ENCODE results near the gene SMIM23.

Gene SMIM23

DNA sequence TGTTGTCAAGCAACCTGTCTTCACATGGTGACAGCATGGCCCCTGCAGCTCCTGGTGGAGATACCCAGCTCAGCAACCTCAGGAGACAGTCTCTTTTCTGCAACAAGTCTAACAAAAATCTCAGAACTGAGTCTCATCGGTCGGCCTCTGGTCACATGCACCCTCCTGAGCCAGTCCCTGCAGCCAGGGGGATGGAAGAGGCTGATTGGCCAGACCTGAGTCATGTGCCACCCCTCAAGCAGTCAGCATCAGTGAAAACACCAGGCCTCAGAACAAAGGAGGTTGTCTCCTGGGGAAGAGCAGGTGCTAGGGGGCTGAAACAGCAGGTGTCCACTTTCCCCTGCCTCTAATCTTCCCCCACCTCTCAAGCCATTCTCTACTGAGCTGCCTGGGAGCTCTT is 54.4 kb downstream of the SMIM23 start:
- TF ChIP-seq POLR2A (IDR thresholded peaks at IDR 0.05; ENCODE audit: low read depth, low read length), result no peak
- no peak for FAIRE-seq
- no peak for DNase-seq (ENCODE audit: insufficient read length, low spot score)

Data from H54 (cell line).